D341Med (cell line): ENCODE measurements around the gene TCN1.
A peak's percentile ranks its signal among the peaks of the same experiment; 100 is the strongest.
"Not testable (repeated sequence)": the region's sequence is repeated elsewhere in the genome, so short reads cannot be mapped to it uniquely, and the experiment has no call there.

Source experiments
- DNase-seq: peaks from one replicate; pipeline ENCODE4 v3.0.0; 2012; ENCODE audit warnings: low spot score

TCN1 gene

GRCh38 chr11:59857439-59858434 is 8.6 kb downstream of the TCN1 start:
- DNase-seq = no peak

- DNase-seq = no peak
Observed at GRCh38 chr11:59854871-59855270, 11.4 kb downstream of the TCN1 start.

- not testable (repeated sequence) for DNase-seq
Observed at GRCh38 chr11:59851416-59851815, 14.9 kb downstream of the TCN1 start.

- not testable (repeated sequence) for DNase-seq
Observed at GRCh38 chr11:59849551-59849950, 16.7 kb downstream of the TCN1 start.

GRCh38 chr11:59849129-59849528 is 17.2 kb downstream of the TCN1 start:
- DNase-seq = no peak

- not testable (repeated sequence) for DNase-seq
Observed at GRCh38 chr11:59848439-59848838, 17.8 kb downstream of the TCN1 start.

GRCh38 chr11:59847626-59848025 is 18.7 kb downstream of the TCN1 start:
- no peak for DNase-seq

- DNase-seq = no peak
Observed at GRCh38 chr11:59846556-59846955, 19.7 kb downstream of the TCN1 start.

- no peak for DNase-seq
Observed at GRCh38 chr11:59845399-59845798, 20.9 kb downstream of the TCN1 start, which contains the start of gene CBLIF. TSS of gene CBLIF (minus strand) at chr11:59845499. CDS start at chr11:59845453, 46 bp downstream.

GRCh38 chr11:59842316-59842715 is 24.0 kb downstream of the TCN1 start:
- no peak for DNase-seq

- no peak for DNase-seq
Observed at GRCh38 chr11:59841514-59841913, 24.8 kb downstream of the TCN1 start.

- DNase-seq = no peak
Observed at GRCh38 chr11:59839615-59840014, 26.7 kb downstream of the TCN1 start.

GRCh38 chr11:59833602-59834001 is 32.7 kb downstream of the TCN1 start:
- no peak for DNase-seq

- DNase-seq = no peak
Observed at GRCh38 chr11:59829358-59829757, 36.9 kb downstream of the TCN1 start.

- peak; percentile 53 for DNase-seq
Observed at GRCh38 chr11:59822989-59823566, 43.2 kb downstream of the TCN1 start.

- DNase-seq = no peak
Observed at GRCh38 chr11:59818572-59818971, 47.7 kb downstream of the TCN1 start.

GRCh38 chr11:59816434-59816833 is 49.9 kb downstream of the TCN1 start:
- DNase-seq = not testable (repeated sequence)

- no peak for DNase-seq
Observed at GRCh38 chr11:59815754-59816153, 50.5 kb downstream of the TCN1 start.

GRCh38 chr11:59814021-59814420 is 52.3 kb downstream of the TCN1 start:
- no peak for DNase-seq

- DNase-seq = no peak
Observed at GRCh38 chr11:59813364-59813763, 52.9 kb downstream of the TCN1 start.

- no peak for DNase-seq
Observed at GRCh38 chr11:59812220-59812619, 54.1 kb downstream of the TCN1 start.

GRCh38 chr11:59810911-59811259 is 55.4 kb downstream of the TCN1 start:
- DNase-seq = no peak

GRCh38 chr11:59810189-59810910 is 55.9 kb downstream of the TCN1 start, which contains the start of gene MRPL16:
TSS of gene MRPL16 (minus strand) at chr11:59810778. CDS start at chr11:59810658, 120 bp downstream.
- peak; percentile 90 for DNase-seq
